ENCODE measurements around the gene PMVK. TPM values are rescaled to one million over a fixed set of nuclear protein-coding genes. Genes with fewer than 3 reads are reported as not detected.

Gene PMVK
- total RNA-seq, 2 experiments from 2014 or later = 6.6 to 7.4 TPM

- no peaks in the 10 kb centered on the region for H3K4me1 ChIP-seq (ENCODE audit: insufficient read depth, low read length)
- no peak overlapping the region for H3K4me3 Mint-ChIP-seq
- TF ChIP-seq, protein P1, sequence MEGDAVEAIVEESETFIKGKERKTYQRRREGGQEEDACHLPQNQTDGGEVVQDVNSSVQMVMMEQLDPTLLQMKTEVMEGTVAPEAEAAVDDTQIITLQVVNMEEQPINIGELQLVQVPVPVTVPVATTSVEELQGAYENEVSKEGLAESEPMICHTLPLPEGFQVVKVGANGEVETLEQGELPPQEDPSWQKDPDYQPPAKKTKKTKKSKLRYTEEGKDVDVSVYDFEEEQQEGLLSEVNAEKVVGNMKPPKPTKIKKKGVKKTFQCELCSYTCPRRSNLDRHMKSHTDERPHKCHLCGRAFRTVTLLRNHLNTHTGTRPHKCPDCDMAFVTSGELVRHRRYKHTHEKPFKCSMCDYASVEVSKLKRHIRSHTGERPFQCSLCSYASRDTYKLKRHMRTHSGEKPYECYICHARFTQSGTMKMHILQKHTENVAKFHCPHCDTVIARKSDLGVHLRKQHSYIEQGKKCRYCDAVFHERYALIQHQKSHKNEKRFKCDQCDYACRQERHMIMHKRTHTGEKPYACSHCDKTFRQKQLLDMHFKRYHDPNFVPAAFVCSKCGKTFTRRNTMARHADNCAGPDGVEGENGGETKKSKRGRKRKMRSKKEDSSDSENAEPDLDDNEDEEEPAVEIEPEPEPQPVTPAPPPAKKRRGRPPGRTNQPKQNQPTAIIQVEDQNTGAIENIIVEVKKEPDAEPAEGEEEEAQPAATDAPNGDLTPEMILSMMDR (IDR thresholded peaks at IDR 0.05) = no peak
- no peak overlapping the region for H3K27ac Mint-ChIP-seq
- peaks cover 5% of the 10 kb centered on the region for H3K27me3 Mint-ChIP-seq
- DNase-seq (no peak), ATAC-seq (ENCODE audit: poor library complexity) (no peak)
- no peak overlapping the region for H3K27ac ChIP-seq (ENCODE audit: low read depth in 1 of 2, low read length in 2 of 2)
- ChIA-PET POLR2A (interaction anchor here (0.7 kb wide), 1 partner anchor 320 kb away, joined by 4 read pairs; no protein-coding TSS in a partner anchor), CTCF (interaction anchor here (0.5 to 2.4 kb wide), 16 partner anchors 10 to 399 kb away, joined by 3 to 18 read pairs (median 4); partner anchors contain the start of gene UBE2Q1)
- no peaks in the 10 kb centered on the region for H3K27me3 ChIP-seq (ENCODE audit: control insufficient read depth in 1 of 2, insufficient read depth in 2 of 2, low read length in 2 of 2)
- H3K36me3 Mint-ChIP-seq (ENCODE audit: low read depth) = no peaks in the 10 kb centered on the region
- H3K36me3 ChIP-seq (ENCODE audit: insufficient read depth, low read length) = no peaks in the 10 kb centered on the region
- no peaks in the 10 kb centered on the region for H3K9me3 Mint-ChIP-seq
- H3K4me3 ChIP-seq (ENCODE audit: low read length) = no peak overlapping the region
- no peaks in the 10 kb centered on the region for H3K9me3 ChIP-seq (ENCODE audit: control insufficient read depth in 1 of 2, insufficient read depth in 1 of 2, low read length in 2 of 2)
- intact Hi-C loops (cut with DNase I, micrococcal nuclease) = loop anchor here (2.0 to 5.0 kb wide), 3 partner anchors 106 to 397 kb away; no protein-coding TSS in a partner anchor
- H3K4me1 Mint-ChIP-seq (ENCODE audit: low read depth) = no peaks in the 10 kb centered on the region
Observed at GRCh38 chr1:154879038-154879421, 57.5 kb downstream of the PMVK start.

DNA sequence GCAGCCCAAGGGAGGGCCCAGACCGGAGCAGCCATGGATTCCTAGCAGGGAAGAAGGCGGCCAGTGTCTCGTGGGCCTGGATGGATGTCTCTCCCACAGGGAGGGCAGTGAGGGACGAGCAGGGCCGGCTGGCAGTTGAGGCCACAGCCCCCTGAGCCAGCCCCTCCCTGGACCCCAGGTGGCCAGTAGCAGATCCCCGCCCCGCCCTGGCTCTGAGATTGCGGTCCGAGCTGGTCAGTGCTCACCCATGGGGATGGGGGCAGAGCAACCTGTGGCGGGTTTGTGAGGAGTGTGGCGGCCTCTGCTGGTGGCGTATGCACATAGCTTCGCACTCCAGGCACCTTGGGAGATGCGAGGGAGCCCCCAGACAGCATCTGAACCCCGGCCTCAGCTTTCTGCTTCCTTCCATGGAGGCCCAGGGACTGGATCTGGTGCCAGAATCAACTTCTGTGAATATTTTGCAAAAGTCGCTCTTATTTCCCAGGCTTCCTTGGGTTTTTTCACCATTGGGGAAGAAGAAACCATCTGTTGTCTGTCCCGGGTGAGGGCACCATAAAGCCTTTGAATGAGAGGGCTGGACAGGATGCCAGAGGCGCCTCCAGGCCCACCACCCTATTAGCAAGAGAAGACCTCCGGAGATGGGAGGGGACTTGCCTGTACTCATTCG, 58.0 kb downstream of the PMVK start:
- POLR2A ChIA-PET = interaction anchor here (0.7 to 0.8 kb wide), 2 partner anchors 207 to 319 kb away, joined by 3 to 4 read pairs; no protein-coding TSS in a partner anchor
- H3K27ac Mint-ChIP-seq = no peak overlapping the region
- no peak overlapping the region for H3K27ac ChIP-seq (ENCODE audit: low read depth in 1 of 2, low read length in 2 of 2)
- H3K4me1 Mint-ChIP-seq (ENCODE audit: low read depth) = no peaks in the 10 kb centered on the region
- no peak overlapping the region for H3K4me3 Mint-ChIP-seq
- H3K27me3 Mint-ChIP-seq = peaks cover 5% of the 10 kb centered on the region
- intact Hi-C loops (cut with DNase I, micrococcal nuclease) = loop anchor here (1.0 to 5.0 kb wide), 6 partner anchors 106 to 399 kb away; no protein-coding TSS in a partner anchor
- no peaks in the 10 kb centered on the region for H3K4me1 ChIP-seq (ENCODE audit: insufficient read depth, low read length)
- H3K27me3 ChIP-seq (ENCODE audit: control insufficient read depth in 1 of 2, insufficient read depth in 2 of 2, low read length in 2 of 2) = no peaks in the 10 kb centered on the region
- no peaks in the 10 kb centered on the region for H3K36me3 ChIP-seq (ENCODE audit: insufficient read depth, low read length)
- H3K4me3 ChIP-seq (ENCODE audit: low read length) = no peak overlapping the region
- CTCF ChIA-PET = interaction anchor here (0.5 to 2.4 kb wide), 17 partner anchors 9 to 399 kb away, joined by 3 to 18 read pairs (median 4); partner anchors contain the start of gene UBE2Q1
- H3K36me3 Mint-ChIP-seq (ENCODE audit: low read depth) = no peaks in the 10 kb centered on the region
- no peaks in the 10 kb centered on the region for H3K9me3 ChIP-seq (ENCODE audit: control insufficient read depth in 1 of 2, insufficient read depth in 1 of 2, low read length in 2 of 2)
- H3K9me3 Mint-ChIP-seq = no peaks in the 10 kb centered on the region
- TF ChIP-seq, protein P1 (IDR thresholded peaks at IDR 0.05) = peak; percentile 91
- peak; percentile 91 for ATAC-seq (ENCODE audit: poor library complexity)
- peak; percentile 54 to 82 (median 64) for DNase-seq

DNA sequence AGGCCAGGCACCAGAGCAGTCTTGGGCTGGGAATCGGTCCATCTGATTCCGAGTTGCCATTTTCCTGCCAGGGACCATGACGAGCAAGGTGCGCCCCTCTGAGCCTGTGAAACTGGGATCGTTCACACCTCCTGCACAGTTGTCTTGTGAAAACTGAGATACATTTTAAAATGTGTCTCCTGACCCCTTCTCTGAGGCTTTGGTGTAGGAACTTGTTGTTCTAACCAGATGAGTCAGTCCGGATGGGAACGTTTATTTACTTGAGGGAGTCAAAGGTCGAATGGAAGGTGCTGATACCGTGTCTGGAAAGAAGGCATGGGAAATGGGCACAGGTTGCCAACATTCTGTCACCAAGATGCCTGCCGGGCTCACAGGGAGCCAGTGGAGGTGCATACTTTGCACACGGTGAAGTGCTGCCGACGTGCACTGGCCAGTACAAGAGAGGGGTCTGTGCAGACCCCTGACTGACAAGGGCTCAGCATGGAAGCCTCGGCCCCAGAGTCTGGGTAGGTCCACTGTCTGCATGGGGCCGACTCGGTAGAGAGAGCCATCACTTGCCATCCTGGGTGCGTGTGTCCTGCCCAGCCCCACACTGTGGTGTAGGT, 59.0 kb downstream of the PMVK start:
- ChIA-PET POLR2A (no interaction called here), CTCF (interaction anchor here (1.3 to 2.4 kb wide), 4 partner anchors 22 to 397 kb away, joined by 3 to 18 read pairs (median 4); no protein-coding TSS in a partner anchor)
- H3K36me3 ChIP-seq (ENCODE audit: insufficient read depth, low read length) = no peaks in the 10 kb centered on the region
- Mint-ChIP-seq H3K4me3 (no peak overlapping the region), H3K36me3 (ENCODE audit: low read depth) (no peaks in the 10 kb centered on the region), H3K27ac (no peak overlapping the region), H3K4me1 (ENCODE audit: low read depth) (no peaks in the 10 kb centered on the region), H3K9me3 (no peaks in the 10 kb centered on the region), H3K27me3 (peaks cover 5% of the 10 kb centered on the region)
- no peak overlapping the region for H3K4me3 ChIP-seq (ENCODE audit: low read length)
- intact Hi-C loops (cut with DNase I, micrococcal nuclease) = loop anchor here in 1 of 2 experiments (5.0 kb wide), 2 partner anchors 115 to 395 kb away; no protein-coding TSS in a partner anchor
- DNase-seq = no peak
- H3K9me3 ChIP-seq (ENCODE audit: control insufficient read depth in 1 of 2, insufficient read depth in 1 of 2, low read length in 2 of 2) = no peaks in the 10 kb centered on the region
- H3K4me1 ChIP-seq (ENCODE audit: insufficient read depth, low read length) = no peaks in the 10 kb centered on the region
- TF ChIP-seq, protein P1 (IDR thresholded peaks at IDR 0.05) = no peak
- no peak for ATAC-seq (ENCODE audit: poor library complexity)
- no peak overlapping the region for H3K27ac ChIP-seq (ENCODE audit: low read depth in 1 of 2, low read length in 2 of 2)
- H3K27me3 ChIP-seq (ENCODE audit: control insufficient read depth in 1 of 2, insufficient read depth in 2 of 2, low read length in 2 of 2) = no peaks in the 10 kb centered on the region

All from CD4-positive, alpha-beta T cell (primary cell).